GM12878 (cell line): Measurements from ENCODE around the gene ARX. TPM values are rescaled to one million over a fixed set of nuclear protein-coding genes. Genes with fewer than 3 reads are reported as not detected.

Experiments used
- ATAC-seq: fragments of 200-7000 bp; cut with Tn5 transposase; 3 replicates; pipeline ENCODE4 v1.9.1; 2020; ENCODE audit warnings: mild to moderate bottlenecking, moderate library complexity
- BruUV-seq: library from RNA; stranded (reverse); fragments of 400-500 nt; replicated peaks from 2 replicates; lab custom pipeline; 2021; lab: Mats Ljungman, UMichigan
- CTCF ChIA-PET: fragments of 300-600 bp; sonication (Branson Sonifier 250); formaldehyde crosslinking; extraction: SDS; loops from one replicate; lab custom pipeline; 2021; ENCODE audit warnings: inconsistent platforms; lab: Yijun Ruan, JAX
- POLR2A ChIA-PET: fragments of 350-600 bp; formaldehyde crosslinking; extraction: SDS; loops from one replicate; lab custom pipeline; 2021; ENCODE audit warnings: inconsistent platforms; lab: Charles Lee
- RAD21 ChIA-PET: fragments of 300-600 bp; sonication (Branson Sonifier 250); formaldehyde crosslinking; loops from one replicate; lab custom pipeline; 2023; ENCODE audit warnings: antibody characterized with exemption; ENCODE audit not compliant: unreplicated experiment; lab: Charles Lee
- SMC1A ChIA-PET: fragments of 300-600 bp; sonication (Branson Sonifier 250); formaldehyde crosslinking; loops from one replicate; lab custom pipeline; 2023; ENCODE audit not compliant: unreplicated experiment, uncharacterized antibody; lab: Charles Lee
- DNase-seq: peaks from one replicate; pipeline ENCODE4 v3.0.0-alpha.2; 2011; ENCODE audit warnings: low read depth, low spot score
- FAIRE-seq: peaks from 3 replicates; lab custom pipeline; 2011; peaks lifted over from hg19 to GRCh38; lab: Jason Lieb, UNC
- H2AFZ ChIP-seq: 2 replicates; pipeline ENCODE4 v1.6.0; 2011; ENCODE audit warnings: low read depth, low read length, control low read depth; ENCODE audit not compliant: control insufficient read depth
- H3K27ac ChIP-seq: 2 replicates; pipeline ENCODE4 v1.5.1; 2011; ENCODE audit warnings: control low read depth; ENCODE audit not compliant: control insufficient read depth, insufficient read depth
- H3K27me3 ChIP-seq, 2 experiments: replicated peaks in 1 of 2; 2 replicates each; pipeline versions ENCODE4 v1.6.0 to v1.6.1; 2011; ENCODE audit warnings: low read length in 1 of 2; ENCODE audit not compliant: control insufficient read depth in 2 of 2, insufficient read depth in 2 of 2
- H3K36me3 ChIP-seq, 2 experiments: 2 replicates each; pipeline ENCODE4 v1.5.1; 2011; ENCODE audit warnings: low read length in 1 of 2; ENCODE audit not compliant: control insufficient read depth in 2 of 2, insufficient read depth in 2 of 2
- H3K4me1 ChIP-seq: 2 replicates; pipeline ENCODE4 v1.6.1; 2011; ENCODE audit warnings: mild to moderate bottlenecking, low read length, moderate library complexity, mixed read lengths; ENCODE audit not compliant: control insufficient read depth, insufficient read depth
- H3K4me2 ChIP-seq: 2 replicates; pipeline ENCODE4 v1.6.0; 2011; ENCODE audit warnings: control low read depth; ENCODE audit not compliant: control insufficient read depth, insufficient read depth
- H3K4me3 ChIP-seq: fragments of 200-600 bp; sonication (generic); 2 replicates; pipeline ENCODE4 v1.5.1; 2016
- H3K79me2 ChIP-seq: 2 replicates; pipeline ENCODE4 v1.6.0; 2011; ENCODE audit warnings: low read length; ENCODE audit not compliant: control insufficient read depth, insufficient read depth
- H3K9ac ChIP-seq: 2 replicates; pipeline ENCODE4 v1.8.0; 2011; ENCODE audit warnings: low read length, control low read depth, mixed read lengths; ENCODE audit not compliant: control insufficient read depth, insufficient read depth
- H3K9me3 ChIP-seq: replicated peaks from 3 replicates; pipeline ENCODE4 v1.5.1; 2011; ENCODE audit warnings: mild to moderate bottlenecking, low read length; ENCODE audit not compliant: control insufficient read depth, insufficient read depth
- H4K20me1 ChIP-seq: 2 replicates; pipeline ENCODE4 v1.6.0; 2011; ENCODE audit not compliant: control insufficient read depth, insufficient read depth
- CTCF ChIP-seq, 3 experiments: IDR thresholded peaks in 2 of 3; conservative IDR thresholded peaks in 1 of 3; 2 replicates each; pipeline ENCODE4 v1.5.1; 2011; ENCODE audit warnings: low read depth in 3 of 3, low read length in 3 of 3, mild to moderate bottlenecking in 3 of 3, control low read depth in 2 of 3, moderate library complexity in 2 of 3, inconsistent platforms in 1 of 3, mixed read lengths in 1 of 3; ENCODE audit not compliant: control insufficient read depth in 2 of 3, insufficient read depth in 1 of 3; ENCODE audit errors: extremely low read depth in 1 of 3
- EED ChIP-seq: sonication (generic); IDR thresholded peaks from 2 replicates; pipeline ENCODE4 v1.6.1; 2016; ENCODE audit warnings: antibody characterized with exemption, low read depth
- EP300 ChIP-seq, 2 experiments: fragments of 150-350 bp in 1 of 2; IDR thresholded peaks; 2 replicates each; pipeline ENCODE4 v1.6.1; 2011 to 2012; ENCODE audit warnings: low read depth in 2 of 2, low read length in 2 of 2, borderline replicate concordance in 1 of 2, improper control_type of control experiment in 1 of 2, inconsistent platforms in 1 of 2; ENCODE audit not compliant: control insufficient read depth in 1 of 2
- ESRRA ChIP-seq: IDR thresholded peaks from 2 replicates; pipeline ENCODE4 v1.6.1; 2012; ENCODE audit warnings: mild to moderate bottlenecking, low read length, improper control_type of control experiment
- GATAD2B ChIP-seq: fragments of 450-650 bp; conservative IDR thresholded peaks from 2 replicates; pipeline ENCODE4 v1.6.1; 2017; ENCODE audit warnings: low read depth, mild to moderate bottlenecking, moderate library complexity
- JUND ChIP-seq: IDR thresholded peaks from 2 replicates; pipeline ENCODE4 v1.6.1; 2012; ENCODE audit warnings: low read depth, mild to moderate bottlenecking, low read length, improper control_type of control experiment, moderate library complexity
- NFXL1 ChIP-seq: fragments of 450-650 bp; IDR thresholded peaks from 2 replicates; pipeline ENCODE4 v1.6.1; 2017; ENCODE audit warnings: antibody characterized with exemption, mild to moderate bottlenecking, borderline replicate concordance
- NFYB ChIP-seq: IDR thresholded peaks from 2 replicates; pipeline ENCODE4 v1.6.1; 2011; ENCODE audit warnings: low read depth, mild to moderate bottlenecking, low read length, improper control_type of control experiment, moderate library complexity; ENCODE audit not compliant: insufficient read depth
- POLR2A ChIP-seq: IDR thresholded peaks from 2 replicates; pipeline ENCODE4 v1.6.1; 2011; ENCODE audit warnings: low read depth, mild to moderate bottlenecking, low read length
- SIX5 ChIP-seq: IDR thresholded peaks from 2 replicates; pipeline ENCODE4 v1.6.1; 2011; ENCODE audit warnings: mild to moderate bottlenecking, low read depth, low read length, moderate library complexity; ENCODE audit not compliant: severe bottlenecking
- SMAD1 ChIP-seq: fragments of 450-650 bp; IDR thresholded peaks from 2 replicates; pipeline ENCODE4 v1.6.1; 2018; ENCODE audit warnings: mild to moderate bottlenecking, low read depth; ENCODE audit not compliant: partially characterized antibody
- SMARCA5 ChIP-seq: fragments of 450-650 bp; IDR thresholded peaks from 2 replicates; pipeline ENCODE4 v1.6.1; 2017; ENCODE audit warnings: mild to moderate bottlenecking
- TBL1XR1 ChIP-seq: IDR thresholded peaks from 2 replicates; pipeline ENCODE4 v1.6.1; 2012; ENCODE audit warnings: low read depth, low read length, improper control_type of control experiment
- TCF7 ChIP-seq: IDR thresholded peaks from 2 replicates; pipeline ENCODE4 v1.6.1; 2014; ENCODE audit warnings: antibody characterized with exemption, borderline replicate concordance
- WRNIP1 ChIP-seq: IDR thresholded peaks from 2 replicates; pipeline ENCODE4 v1.6.1; 2011; ENCODE audit warnings: low read depth, low read length, improper control_type of control experiment, borderline replicate concordance
- ZNF207 ChIP-seq: fragments of 450-650 bp; IDR thresholded peaks from 2 replicates; pipeline ENCODE4 v1.6.1; 2014; ENCODE audit warnings: antibody characterized with exemption, mild to moderate bottlenecking, borderline replicate concordance
- ZNF24 ChIP-seq: fragments of 450-650 bp; IDR thresholded peaks from 2 replicates; pipeline ENCODE4 v1.6.1; 2017; ENCODE audit warnings: antibody characterized with exemption, mild to moderate bottlenecking
- ZNF274 ChIP-seq: IDR thresholded peaks from one replicate; pipeline ENCODE4 v1.8.0; 2011; ENCODE audit not compliant: insufficient read length, insufficient read depth
- ZSCAN29 ChIP-seq: fragments of 450-650 bp; IDR thresholded peaks from 2 replicates; pipeline ENCODE4 v1.6.1; 2017; ENCODE audit warnings: mild to moderate bottlenecking, moderate library complexity
- WGBS: methylation state at CpG from one replicate; pipeline ENCODE4 v1.1.6; 2016; ENCODE audit warnings: low lambda C conversion rate; ENCODE audit not compliant: insufficient replicate concordance, insufficient coverage; ENCODE audit errors: missing lambda C conversion rate; 5-methylcytosine and 5-hydroxymethylcytosine counted together
- in situ Hi-C: fragments of 300-500 bp; cut with MboI; formaldehyde crosslinking; loops from 9 replicates; pipeline ENCODE4 v1.14.3; 2018; ENCODE audit warnings: mixed read lengths
- intact Hi-C: fragments of 100-400 bp; cut with micrococcal nuclease; formaldehyde crosslinking; loops from one replicate; pipeline ENCODE4 v1.14.2; 2022; ENCODE audit not compliant: unreplicated experiment
- polyA plus RNA-seq, 11 experiments: library from polyadenylated mRNA; depleted of rRNA in 4 of 11; unstranded in 6 of 11; stranded (reverse) in 5 of 11; fragments of >200 nt; fragmentation: Nextera tagmentation in 4 of 11; fragmentation: Illumina TruSeq in 1 of 11; extraction: Ambion mirVana in 4 of 11; extraction: Trizol in 1 of 11; gene quantifications; 1 replicate in 1 of 11; 2 replicates in 10 of 11; pipeline versions ENCODE4 v1.2.1 to v1.2.3, GENCODE V29; 2011 to 2016; ENCODE audit warnings: inconsistent platforms in 2 of 11, missing spikeins in 2 of 11, low read depth in 1 of 11
- total RNA-seq, 4 experiments: library from RNA; depleted of rRNA in 3 of 4; stranded (reverse); fragments of >200 nt in 3 of 4; fragmentation: Illumina TruSeq in 1 of 4; extraction: Trizol in 1 of 4; gene quantifications; 2 replicates each; pipeline versions ENCODE4 v1.2.1 to v1.2.3, GENCODE V29; 2013 to 2021

ARX gene
- total and polyA plus RNA-seq, 10 of the 15 experiments (the other 5 are each of a cell fraction or from before 2014, with no cell fraction given): 0.03 TPM; not detected in 9

- FAIRE-seq: no peak
- Histone ChIP-seq H3K4me1 (no peaks in the 10 kb centered on the region), H3K27ac (no peak overlapping the region), H3K4me3 (no peak overlapping the region), H3K9me3 (no peaks in the 10 kb centered on the region), H3K9ac (no peak overlapping the region), H3K79me2 (no peaks in the 10 kb centered on the region), H3K27me3 (no peaks in the 10 kb centered on the region), H3K4me2 (no peak overlapping the region), H4K20me1 (no peaks in the 10 kb centered on the region), H3K36me3 (no peaks in the 10 kb centered on the region), H2AFZ (no peak overlapping the region)
- intact Hi-C loops: no loop called here
- ChIA-PET CTCF (no interaction called here), POLR2A (no interaction called here), RAD21 (no interaction called here), SMC1A (interaction anchor here (0.6 kb wide), 1 partner anchor 127 kb away, joined by 4 read pairs; no protein-coding TSS in a partner anchor)
- ATAC-seq: no peak
- WGBS: 0% methylated on average over 1 of the region's 1 CpG
- no peak for TF ChIP-seq NFXL1
- no peak for TF ChIP-seq ESRRA
- TF ChIP-seq TCF7: no peak
- no peak for TF ChIP-seq GATAD2B
- TF ChIP-seq TBL1XR1: no peak
- no peak for TF ChIP-seq EED
- no peak for TF ChIP-seq NFYB
- no peak for TF ChIP-seq ZSCAN29
- TF ChIP-seq SMAD1: no peak
- TF ChIP-seq ZNF274: no peak
- no peak for TF ChIP-seq ZNF207
- no peak for TF ChIP-seq WRNIP1
- no peak for TF ChIP-seq JUND
- no peak for TF ChIP-seq SIX5
- TF ChIP-seq POLR2A: no peak
- TF ChIP-seq EP300 (IDR thresholded peaks at IDR 0.05; ENCODE audit: borderline replicate concordance in 1 of 2, control insufficient read depth in 1 of 2, low read depth in 2 of 2, low read length in 2 of 2): no peak
- TF ChIP-seq CTCF (IDR thresholded peaks at IDR 0.05 in 2 of 3, conservative IDR thresholded peaks at IDR 0.05 in 1 of 3; ENCODE audit: control insufficient read depth in 2 of 3, extremely low read depth in 1 of 3, insufficient read depth in 1 of 3, low read depth in 3 of 3, low read length in 3 of 3): no peak
- TF ChIP-seq ZNF24: no peak
- TF ChIP-seq SMARCA5: no peak
- DNase-seq: no peak
- BruUV-seq: no TSS peak
- in situ Hi-C loops: no loop called here
Measured at GRCh38 chrX:24961809-24962208, 54.0 kb downstream of the ARX start.
